GM19193 (cell line): Measurements from ENCODE around the gene NT5DC2.

ENCODE experiments used
- POLR2A ChIP-seq: IDR thresholded peaks from 4 replicates; pipeline ENCODE4 v1.6.1; 2011; ENCODE audit not compliant: insufficient read depth, insufficient read length; ENCODE audit errors: extremely low read depth

NT5DC2 gene

GRCh38 chr3:52509753-52510328, 23.8 kb downstream of the NT5DC2 start:
- no peak for TF ChIP-seq POLR2A

- no peak for TF ChIP-seq POLR2A
Measured at GRCh38 chr3:52507359-52507758, 26.3 kb downstream of the NT5DC2 start.

- no peak for TF ChIP-seq POLR2A
Measured at GRCh38 chr3:52506266-52506966, 27.2 kb downstream of the NT5DC2 start.

- TF ChIP-seq POLR2A, result no peak
Measured at GRCh38 chr3:52504977-52505376, 28.7 kb downstream of the NT5DC2 start.

DNA sequence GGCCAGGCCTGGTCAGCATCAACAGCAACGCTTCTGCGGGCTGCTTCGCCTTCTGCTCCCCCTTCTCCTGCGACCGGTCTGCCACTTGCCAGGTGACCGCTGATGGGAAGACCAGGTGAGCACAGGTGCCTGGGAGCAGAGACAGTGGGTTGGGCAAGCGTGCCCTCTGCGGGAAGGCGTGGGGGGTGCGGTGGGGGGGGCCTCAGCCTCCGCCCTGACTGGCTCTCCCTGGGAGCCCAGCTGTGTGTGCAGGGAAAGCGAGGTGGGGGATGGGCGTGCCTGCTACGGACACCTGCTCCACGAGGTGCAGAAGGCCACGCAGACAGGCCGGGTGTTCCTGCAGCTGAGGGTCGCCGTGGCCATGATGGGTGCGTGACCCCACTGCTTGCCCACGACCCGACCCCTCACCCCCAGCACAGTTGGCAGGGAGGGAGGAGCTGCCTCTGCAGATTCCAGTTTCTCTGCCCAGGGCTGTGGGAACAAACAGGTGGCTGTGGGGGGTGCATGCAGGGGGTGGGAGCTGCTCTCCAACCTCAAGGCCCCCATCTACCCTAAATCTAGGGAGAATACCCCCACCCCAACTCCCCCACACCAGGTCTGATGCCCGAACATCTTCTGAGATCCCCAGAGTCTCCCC, 29.8 kb downstream of the NT5DC2 start:
- TF ChIP-seq POLR2A, result no peak

GRCh38 chr3:52502808-52503350, 30.8 kb downstream of the NT5DC2 start:
- TF ChIP-seq POLR2A, result no peak

- no peak for TF ChIP-seq POLR2A
Measured at GRCh38 chr3:52502001-52502400, 31.7 kb downstream of the NT5DC2 start.

DNA sequence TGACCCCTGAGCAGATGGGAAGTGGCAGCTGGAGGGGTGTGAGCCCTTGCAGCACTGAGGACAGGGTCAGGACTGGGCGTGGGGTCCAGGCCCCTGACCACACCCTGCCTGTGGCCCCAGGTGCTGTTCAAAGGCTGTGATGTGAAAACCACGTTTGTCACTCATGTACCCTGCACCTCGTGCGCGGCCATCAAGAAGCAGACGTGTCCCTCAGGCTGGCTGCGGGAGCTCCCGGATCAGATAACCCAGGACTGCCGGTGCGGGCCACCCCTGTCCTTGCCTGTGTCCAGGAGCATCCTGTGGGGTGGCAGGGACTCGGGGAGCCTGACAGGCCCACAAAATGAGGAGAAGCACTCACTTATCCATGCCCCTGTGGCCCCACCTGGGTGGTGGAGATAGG, 32.6 kb downstream of the NT5DC2 start:
- TF ChIP-seq POLR2A, result no peak

DNA sequence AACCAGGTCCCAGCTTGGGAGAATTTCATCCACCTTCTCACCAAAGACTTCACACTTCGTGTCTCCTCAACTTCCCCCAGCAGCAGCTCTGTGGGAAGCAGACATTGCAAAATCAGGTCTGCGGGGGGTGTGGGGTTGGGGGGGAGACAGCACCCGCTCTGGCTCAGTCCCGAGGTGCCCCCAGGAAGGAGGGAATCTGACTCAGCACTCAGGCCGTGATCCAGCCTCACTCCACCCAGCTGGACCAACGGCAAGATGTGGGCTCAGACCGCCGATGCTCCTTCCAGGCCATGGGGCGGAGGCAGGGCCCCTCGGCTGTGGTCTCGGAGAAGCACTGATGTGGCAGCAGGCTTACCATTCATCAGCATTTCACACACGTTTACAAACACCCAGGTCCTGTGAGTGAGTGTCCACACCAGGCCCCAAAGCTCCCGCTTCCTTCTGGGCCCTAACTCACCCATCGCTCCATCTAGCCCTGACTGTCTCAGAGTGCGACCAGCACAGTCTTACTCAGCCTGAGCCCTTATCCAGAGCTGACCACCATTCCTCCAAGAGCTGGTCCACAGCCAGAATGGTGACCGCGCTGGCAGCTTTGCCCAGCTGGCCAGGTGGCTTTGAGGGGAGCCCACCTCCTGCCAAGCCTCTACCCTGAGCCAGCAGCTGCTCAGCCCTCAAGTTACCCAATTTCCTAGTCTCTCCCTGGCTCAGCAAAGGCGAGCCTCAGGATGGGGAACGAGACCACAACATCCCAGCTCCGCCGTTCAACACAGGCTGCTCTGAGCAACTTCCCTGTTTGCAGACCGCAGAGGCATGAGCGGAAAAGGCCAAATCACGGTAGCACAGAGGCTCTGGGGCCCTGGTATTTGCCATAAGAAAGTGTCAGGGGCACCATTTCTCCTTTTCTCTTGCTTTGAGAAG, 35.3 kb downstream of the NT5DC2 start:
- TF ChIP-seq POLR2A, result no peak

DNA sequence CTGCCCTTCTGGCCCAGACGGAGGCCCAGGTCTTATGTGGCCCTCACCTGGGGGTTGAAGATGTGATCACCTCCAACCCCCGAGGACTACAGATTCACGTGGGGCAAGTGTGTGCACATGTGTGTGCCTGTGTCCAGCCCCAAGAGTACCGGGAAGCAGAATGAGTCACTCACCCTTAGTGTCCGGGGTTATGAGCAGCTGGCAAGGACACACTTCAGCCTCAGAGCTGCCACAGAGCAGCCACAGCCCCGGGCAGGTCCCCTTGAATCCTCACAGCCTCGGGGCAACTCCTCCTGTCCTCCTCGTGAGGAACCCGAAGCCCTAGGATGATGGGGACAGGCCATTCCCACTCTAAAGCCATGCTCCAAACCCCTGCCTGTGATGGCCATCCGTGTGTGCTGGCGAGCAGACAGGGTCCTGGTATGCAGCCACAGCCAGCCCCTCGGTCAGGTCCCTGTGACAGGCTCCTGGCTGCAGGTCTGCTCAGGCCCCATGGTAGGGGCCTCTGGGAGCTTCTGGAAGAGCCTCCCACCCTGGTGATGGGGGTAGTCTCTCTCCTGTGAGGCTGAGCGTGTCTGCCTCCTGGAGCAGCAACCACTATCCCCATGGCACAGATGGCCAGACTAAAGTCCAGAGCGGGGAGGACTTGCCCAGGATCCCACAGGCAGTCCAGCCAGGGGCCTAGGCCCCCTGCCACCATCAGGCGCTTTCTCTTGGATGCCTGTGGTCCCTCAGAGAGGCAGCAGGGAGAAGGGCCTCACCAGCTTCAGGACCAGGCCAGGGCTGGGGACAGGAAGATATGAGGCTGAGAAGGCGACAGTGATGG, 37.7 kb downstream of the NT5DC2 start:
- no peak for TF ChIP-seq POLR2A

DNA sequence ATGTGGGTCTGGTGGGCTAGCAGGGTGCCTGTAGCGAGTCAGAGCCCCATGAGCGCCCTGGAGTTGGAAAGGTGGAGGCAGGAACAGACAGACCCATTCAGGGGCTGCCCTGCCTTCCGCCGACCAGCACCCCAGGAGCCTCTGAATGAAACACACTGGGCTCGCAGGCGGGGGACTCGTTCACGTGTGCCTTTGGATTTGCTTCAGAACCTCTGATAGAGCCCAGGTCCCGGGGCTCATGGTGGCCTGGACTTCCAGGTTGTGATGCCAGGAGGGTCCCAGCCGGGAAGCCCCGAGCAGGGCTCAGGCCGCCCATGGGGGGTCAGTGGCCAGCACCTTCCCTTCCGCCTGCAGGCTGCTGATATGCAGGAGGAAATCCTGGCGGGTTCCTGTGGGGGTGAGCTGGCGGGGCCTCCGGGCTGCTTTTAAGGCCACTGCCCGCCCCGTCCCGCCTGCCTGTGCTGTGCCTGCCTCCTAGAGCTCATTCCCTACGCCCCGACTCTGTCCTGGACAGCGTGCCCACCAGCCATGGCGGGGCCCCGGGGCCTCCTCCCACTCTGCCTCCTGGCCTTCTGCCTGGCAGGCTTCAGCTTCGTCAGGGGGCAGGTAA, 38.7 kb downstream of the NT5DC2 start, which contains the start of gene STAB1:
Gene STAB1, plus strand, starts transcription at position 453 of the 610 bp plus-strand sequence. Its CDS starts 76 bp downstream, at position 529.
- no peak for TF ChIP-seq POLR2A

DNA sequence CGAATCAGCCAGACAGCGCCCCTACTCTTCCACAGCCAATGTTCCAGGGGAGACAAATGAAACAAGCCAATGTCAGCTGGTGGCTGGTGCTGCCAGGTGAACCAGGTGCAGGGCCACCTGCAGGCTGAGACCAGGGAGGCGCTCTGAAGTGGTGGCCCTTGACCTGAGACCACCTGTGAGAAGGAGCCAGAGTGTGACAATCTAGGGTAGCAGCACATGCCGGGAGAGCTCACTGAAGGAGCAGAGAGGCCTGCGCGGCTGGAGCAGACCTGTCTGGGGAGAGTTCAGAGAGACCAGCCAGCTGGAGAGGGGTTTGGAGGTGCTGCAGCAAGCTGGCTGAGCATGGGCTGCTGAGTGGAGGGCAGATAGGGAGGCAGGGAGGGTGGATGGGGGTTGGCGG, 39.2 kb downstream of the NT5DC2 start:
- TF ChIP-seq POLR2A, result no peak

DNA sequence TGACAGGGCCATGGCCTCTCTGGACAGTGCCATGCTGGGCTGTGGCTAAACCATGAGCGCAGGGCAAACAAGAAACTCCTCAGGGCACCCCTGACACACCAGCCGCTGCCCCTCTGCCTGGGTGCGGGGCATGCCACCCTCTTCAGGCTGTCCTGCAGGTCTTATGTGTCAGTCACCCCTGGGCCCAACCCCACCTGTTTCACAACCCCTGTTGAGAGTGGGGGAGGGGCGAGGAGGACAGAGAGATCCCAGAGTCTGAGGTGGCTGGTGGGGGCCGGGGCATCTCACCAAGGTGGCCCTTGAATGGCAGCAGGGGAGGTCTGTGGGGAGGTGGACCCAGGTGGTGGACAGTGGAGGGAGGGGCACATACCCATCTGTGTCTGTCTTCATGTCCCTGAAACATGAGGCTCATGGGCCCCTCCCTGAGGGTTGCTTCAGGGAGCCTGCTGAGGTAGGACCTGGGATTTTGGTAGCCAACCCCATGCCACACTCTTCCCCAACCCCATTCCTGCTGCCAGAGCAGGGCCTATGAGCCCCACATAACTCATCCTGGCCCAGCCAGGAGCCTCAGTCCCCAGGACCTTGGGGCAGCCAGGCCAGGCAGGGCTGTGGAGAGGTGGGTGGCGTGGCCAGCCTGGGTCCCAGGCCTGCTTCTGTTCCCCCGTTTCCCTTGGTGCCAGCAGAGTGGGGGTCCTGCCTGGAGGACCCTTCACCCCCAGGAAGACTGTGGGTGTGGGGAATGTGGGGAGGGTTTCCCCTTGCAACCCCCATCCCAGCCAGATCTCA, 40.2 kb downstream of the NT5DC2 start:
- TF ChIP-seq POLR2A, result no peak
